GM21786 (cell line): ENCODE measurements around the gene SLC28A3.

ENCODE experiments used
- ATAC-seq: cut with Tn5 transposase; IDR thresholded peaks from one replicate; pipeline ENCODE4 v1.9.1; 2021; ENCODE audit not compliant: unreplicated experiment

Gene SLC28A3

GRCh38 chr9:84301851-84302250 lies 38.7 kb downstream of the SLC28A3 start:
- ATAC-seq, result no peak

- no peak for ATAC-seq
Measured at GRCh38 chr9:84300271-84300670, 40.3 kb downstream of the SLC28A3 start.

GRCh38 chr9:84297162-84297821 lies 43.3 kb downstream of the SLC28A3 start:
- ATAC-seq, result no peak

GRCh38 chr9:84296146-84296843 lies 44.3 kb downstream of the SLC28A3 start:
- ATAC-seq, result peak; percentile 49

- no peak for ATAC-seq
Measured at GRCh38 chr9:84294241-84294950, 46.2 kb downstream of the SLC28A3 start.

- ATAC-seq, result peak; percentile 63
Measured at GRCh38 chr9:84293001-84293798, 47.4 kb downstream of the SLC28A3 start.

GRCh38 chr9:84285381-84285780 lies 55.2 kb downstream of the SLC28A3 start:
- peak; percentile 72 for ATAC-seq

- no peak for ATAC-seq
Measured at GRCh38 chr9:84283946-84284345, 56.6 kb downstream of the SLC28A3 start.

GRCh38 chr9:84278130-84278529 lies 62.4 kb downstream of the SLC28A3 start:
- ATAC-seq, result no peak

GRCh38 chr9:84277646-84278045 lies 62.9 kb downstream of the SLC28A3 start:
- ATAC-seq, result no peak

- ATAC-seq, result no peak
Measured at GRCh38 chr9:84276741-84277140, 63.8 kb downstream of the SLC28A3 start.

- no peak for ATAC-seq
Measured at GRCh38 chr9:84271921-84272556, 68.5 kb downstream of the SLC28A3 start.

GRCh38 chr9:84271531-84271900 lies 69.0 kb downstream of the SLC28A3 start:
- ATAC-seq, result peak; percentile 88

- peak; percentile 9 for ATAC-seq
Measured at GRCh38 chr9:84270847-84271530, 69.6 kb downstream of the SLC28A3 start.

GRCh38 chr9:84266087-84266561 lies 74.4 kb downstream of the SLC28A3 start:
- peak; percentile 42 for ATAC-seq

GRCh38 chr9:84264307-84265029 lies 76.1 kb downstream of the SLC28A3 start:
- ATAC-seq, result no peak

- peak; percentile 72 for ATAC-seq
Measured at GRCh38 chr9:84261070-84261746, 79.3 kb downstream of the SLC28A3 start.

GRCh38 chr9:84258371-84258770 lies 82.2 kb downstream of the SLC28A3 start:
- ATAC-seq, result no peak

GRCh38 chr9:84255696-84256095 lies 84.9 kb downstream of the SLC28A3 start:
- no peak for ATAC-seq
